ENCODE measurements around the gene SNX25. TPM values are rescaled to one million over a fixed set of nuclear protein-coding genes. Genes with fewer than 3 reads are reported as not detected.

SNX25 gene
- total RNA-seq, 4 donors from 2014 or later, result 19.9 to 23.8 (median 21.5) TPM

DNA sequence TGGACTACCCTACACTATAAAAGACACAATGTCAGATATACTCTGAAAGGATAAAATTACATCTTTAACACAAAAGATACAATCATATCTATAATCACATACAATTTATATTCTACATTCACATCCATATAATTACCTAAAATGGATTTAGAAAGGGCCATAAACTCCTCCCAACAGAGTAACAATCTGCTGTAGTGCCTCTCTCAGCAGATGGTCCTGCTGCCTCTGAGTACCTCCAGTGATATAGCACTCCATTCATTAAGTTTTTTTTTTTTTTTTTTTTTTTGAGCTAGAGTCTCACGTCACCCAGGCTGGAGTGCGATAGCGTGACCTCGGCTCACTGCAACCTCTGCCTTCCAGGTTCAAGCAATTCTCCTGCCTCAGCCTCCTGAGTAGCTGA, 194.6 kb downstream of the SNX25 start:
- intact Hi-C loops (cut with DNase I), result no loop called here

DNA sequence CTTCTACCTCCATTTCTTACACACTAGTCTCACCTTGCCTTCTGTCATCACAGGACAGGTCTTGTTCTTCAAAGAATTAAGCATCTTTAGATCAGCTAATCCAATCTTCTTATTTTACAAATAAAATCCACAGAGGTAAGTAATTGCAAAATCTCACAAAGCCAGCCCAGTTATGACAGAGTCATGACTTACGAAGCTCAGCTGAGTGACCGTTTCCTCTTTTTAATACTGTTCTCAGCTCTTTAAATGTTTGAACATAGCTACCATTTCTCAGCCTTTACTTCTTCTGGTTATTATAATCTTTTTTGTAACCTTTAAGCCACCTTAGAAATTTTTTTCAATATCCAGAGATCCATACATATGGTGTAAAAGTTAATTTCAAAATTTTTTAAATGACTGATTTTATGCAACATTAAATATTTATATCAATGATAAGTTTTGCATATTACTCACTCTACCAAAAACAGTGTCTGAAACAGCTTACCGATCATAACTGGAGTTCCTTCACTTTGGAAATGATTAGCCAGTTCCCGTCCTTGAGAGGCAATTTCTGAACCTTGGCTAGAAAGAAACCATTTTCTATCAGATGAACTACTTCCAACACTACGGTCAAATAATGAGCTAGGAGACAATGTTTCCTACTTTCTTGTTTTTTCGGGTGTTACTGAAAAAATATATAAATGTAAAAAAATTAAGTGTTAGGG, 196.1 kb downstream of the SNX25 start:
- intact Hi-C loops (cut with DNase I), result no loop called here
- WGBS, result 91% methylated on average over 6 of the region's 6 CpGs
- Histone ChIP-seq H3K27me3 (no peaks in the 10 kb centered on the region), H3K9me3 (no peaks in the 10 kb centered on the region), H3K4me1 (peaks cover 0 to 1% (median 0%) of the 10 kb centered on the region in 4 donors), H3K27ac (replicated peaks in 1 of 4) (no peak overlapping the region), H3K4me3 (no peak overlapping the region), H3K36me3 (peaks cover 18 to 87% (median 61%) of the 10 kb centered on the region in 4 donors)
- no peak for DNase-seq (ENCODE audit: extremely low spot score)
- TF ChIP-seq EP300 (IDR thresholded peaks at IDR 0.05), result no peak

More for the DNA sequence above, 194.6 kb downstream of the SNX25 start:
- no peaks in the 10 kb centered on the region for H3K9me3 ChIP-seq
- H3K27me3 ChIP-seq, result no peaks in the 10 kb centered on the region
- no peak for TF ChIP-seq EP300 (IDR thresholded peaks at IDR 0.05)
- no peak overlapping the region for H3K27ac ChIP-seq (replicated peaks in 1 of 4)
- no peak for DNase-seq (ENCODE audit: extremely low spot score)
- WGBS, result 93% methylated on average over 4 of the region's 4 CpGs
- no peak overlapping the region for H3K4me3 ChIP-seq
- H3K4me1 ChIP-seq, result peaks cover 0 to 15% (median 9%) of the 10 kb centered on the region in 4 donors
- H3K36me3 ChIP-seq, result peaks cover 18 to 82% (median 56%) of the 10 kb centered on the region in 4 donors

DNA sequence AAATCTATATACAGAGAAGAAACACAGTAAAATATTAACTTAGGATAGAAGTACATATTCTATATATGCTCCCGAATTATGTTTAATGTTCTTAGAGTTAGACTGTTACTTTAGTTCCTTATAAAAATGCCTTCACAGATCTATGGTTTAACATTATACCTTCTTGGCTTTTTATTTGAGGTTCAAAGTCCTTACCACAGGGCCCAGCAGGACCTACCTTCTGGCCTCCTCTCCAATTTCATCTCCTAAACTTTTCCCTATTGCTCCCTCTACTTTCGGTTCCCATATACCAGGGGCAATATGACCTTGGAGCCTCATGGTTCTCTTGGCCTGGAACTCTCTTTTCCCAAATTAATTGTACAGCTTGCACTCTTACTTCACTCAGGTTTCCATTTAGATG, 199.0 kb downstream of the SNX25 start:
- WGBS, result 100% methylated on average over 2 of the region's 2 CpGs
- no peak overlapping the region for H3K4me3 ChIP-seq
- TF ChIP-seq POLR2AphosphoS5 (IDR thresholded peaks at IDR 0.05) (no peak), POLR2A (IDR thresholded peaks at IDR 0.05; ENCODE audit: low read depth) (no peak), EP300 (IDR thresholded peaks at IDR 0.05) (no peak)
- TF ChIP-seq, protein P1, sequence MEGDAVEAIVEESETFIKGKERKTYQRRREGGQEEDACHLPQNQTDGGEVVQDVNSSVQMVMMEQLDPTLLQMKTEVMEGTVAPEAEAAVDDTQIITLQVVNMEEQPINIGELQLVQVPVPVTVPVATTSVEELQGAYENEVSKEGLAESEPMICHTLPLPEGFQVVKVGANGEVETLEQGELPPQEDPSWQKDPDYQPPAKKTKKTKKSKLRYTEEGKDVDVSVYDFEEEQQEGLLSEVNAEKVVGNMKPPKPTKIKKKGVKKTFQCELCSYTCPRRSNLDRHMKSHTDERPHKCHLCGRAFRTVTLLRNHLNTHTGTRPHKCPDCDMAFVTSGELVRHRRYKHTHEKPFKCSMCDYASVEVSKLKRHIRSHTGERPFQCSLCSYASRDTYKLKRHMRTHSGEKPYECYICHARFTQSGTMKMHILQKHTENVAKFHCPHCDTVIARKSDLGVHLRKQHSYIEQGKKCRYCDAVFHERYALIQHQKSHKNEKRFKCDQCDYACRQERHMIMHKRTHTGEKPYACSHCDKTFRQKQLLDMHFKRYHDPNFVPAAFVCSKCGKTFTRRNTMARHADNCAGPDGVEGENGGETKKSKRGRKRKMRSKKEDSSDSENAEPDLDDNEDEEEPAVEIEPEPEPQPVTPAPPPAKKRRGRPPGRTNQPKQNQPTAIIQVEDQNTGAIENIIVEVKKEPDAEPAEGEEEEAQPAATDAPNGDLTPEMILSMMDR (IDR thresholded peaks at IDR 0.05), result no peak
- no peak for DNase-seq (ENCODE audit: extremely low spot score)
- H3K9me3 ChIP-seq, result no peaks in the 10 kb centered on the region
- H3K27ac ChIP-seq (replicated peaks in 1 of 4), result no peak overlapping the region
- no peaks in the 10 kb centered on the region for H3K4me1 ChIP-seq
- H3K36me3 ChIP-seq, result peaks cover 11 to 80% (median 58%) of the 10 kb centered on the region in 4 donors
- no peaks in the 10 kb centered on the region for H3K27me3 ChIP-seq
- intact Hi-C loops (cut with DNase I), result no loop called here

DNA sequence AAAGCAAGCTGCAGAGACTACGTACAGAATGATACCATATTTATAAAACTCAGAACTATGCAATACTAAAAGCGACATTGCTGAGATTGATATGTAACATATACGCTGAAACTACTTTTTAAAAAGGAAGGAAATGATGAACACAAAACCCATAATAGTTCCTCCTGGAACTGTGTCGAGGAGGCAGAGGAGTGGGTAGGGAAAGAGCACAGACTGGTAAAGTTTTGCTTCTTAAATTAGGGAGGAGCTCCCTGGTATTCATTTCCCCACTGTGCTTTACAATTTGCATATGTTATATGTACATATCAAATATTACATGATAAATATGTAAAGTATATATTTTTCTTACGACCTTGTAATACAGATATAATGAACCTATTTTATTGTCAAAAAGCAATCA, 202.5 kb downstream of the SNX25 start:
- Histone ChIP-seq H3K36me3 (peaks cover 11 to 82% (median 53%) of the 10 kb centered on the region in 4 donors), H3K4me1 (no peaks in the 10 kb centered on the region), H3K4me3 (no peak overlapping the region), H3K27me3 (no peaks in the 10 kb centered on the region), H3K27ac (replicated peaks in 1 of 4) (no peak overlapping the region), H3K9me3 (no peaks in the 10 kb centered on the region)
- 73% methylated on average over 5 of the region's 5 CpGs for WGBS
- TF ChIP-seq POLR2AphosphoS5 (IDR thresholded peaks at IDR 0.05) (no peak), EP300 (IDR thresholded peaks at IDR 0.05) (no peak), POLR2A (IDR thresholded peaks at IDR 0.05; ENCODE audit: low read depth) (no peak)
- TF ChIP-seq, protein P1 (IDR thresholded peaks at IDR 0.05), result no peak
- intact Hi-C loops (cut with DNase I), result no loop called here
- DNase-seq (ENCODE audit: extremely low spot score), result no peak

DNA sequence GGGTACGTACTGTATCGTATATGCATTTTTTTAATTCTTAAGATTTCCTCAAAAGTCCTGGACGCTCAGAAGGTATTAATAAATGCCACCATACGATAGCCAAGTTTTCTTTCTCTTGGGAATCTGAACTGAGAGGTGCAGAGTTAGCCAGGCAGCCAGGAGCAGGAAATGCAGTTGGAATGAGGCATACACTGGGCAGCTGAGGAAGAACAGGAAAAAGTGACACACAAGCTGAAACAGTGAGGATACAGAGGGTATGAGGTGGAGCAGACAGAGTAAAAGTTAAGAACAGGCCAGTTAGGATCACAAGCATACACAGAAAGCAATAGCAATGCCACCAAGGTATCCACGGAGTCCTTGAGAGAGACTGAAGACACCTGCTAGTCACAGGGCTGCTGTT, 203.0 kb downstream of the SNX25 start:
- no peaks in the 10 kb centered on the region for H3K4me1 ChIP-seq
- H3K27me3 ChIP-seq, result no peaks in the 10 kb centered on the region
- DNase-seq (ENCODE audit: extremely low spot score), result no peak
- H3K9me3 ChIP-seq, result no peaks in the 10 kb centered on the region
- intact Hi-C loops (cut with DNase I), result no loop called here
- no peak overlapping the region for H3K4me3 ChIP-seq
- WGBS, result 81% methylated on average over 5 of the region's 5 CpGs
- peaks cover 11 to 87% (median 57%) of the 10 kb centered on the region in 4 donors for H3K36me3 ChIP-seq
- no peak overlapping the region for H3K27ac ChIP-seq (replicated peaks in 1 of 4)
- TF ChIP-seq POLR2AphosphoS5 (IDR thresholded peaks at IDR 0.05) (no peak), POLR2A (IDR thresholded peaks at IDR 0.05; ENCODE audit: low read depth) (no peak), EP300 (IDR thresholded peaks at IDR 0.05) (no peak)
- TF ChIP-seq, protein P1 (IDR thresholded peaks at IDR 0.05), result no peak

Other genes starting within 250 kb of the SNX25 start
- gene HELT, start 191.1 kb upstream of the SNX25 start, total RNA-seq, result not detected
- gene SLC25A4, start 66.3 kb upstream of the SNX25 start, total RNA-seq, result 100 to 1,000 TPM; 135 to 158 (median 140) TPM
- gene CFAP97, start 5.6 kb upstream of the SNX25 start, total RNA-seq, result 10 to 100 TPM; 30.2 to 36.8 (median 35.1) TPM
- 1 to 10 TPM in 1 of 4 donors, under 1 TPM in 3; 0.46 to 2.1 (median 0.57) TPM for gene LRP2BP, start 186.3 kb downstream of the SNX25 start, total RNA-seq
- gene ANKRD37, start 187.2 kb downstream of the SNX25 start, total RNA-seq, result 10 to 100 TPM in 3 of 4 donors, 1 to 10 TPM in 1; 8.3 to 13.3 (median 11.7) TPM
- gene UFSP2, start 216.4 kb downstream of the SNX25 start, total RNA-seq, result 10 to 100 TPM; 36.7 to 49.0 (median 40.6) TPM

Data from esophagus muscularis mucosa (tissue), 4 donors.